Keratinocyte (primary cell): ENCODE results near the gene MYOZ3. TPM values are rescaled to one million over a fixed set of nuclear protein-coding genes. Genes with fewer than 3 reads are reported as not detected.

Experiments
- DNase-seq: peaks from one replicate; pipeline ENCODE4 v3.0.0-alpha.2; 2011; ENCODE audit warnings: low read depth, missing footprints, low spot score
- FAIRE-seq: peaks from 2 replicates; lab custom pipeline; 2011; peaks lifted over from hg19 to GRCh38; lab: Jason Lieb, UNC
- H2AFZ ChIP-seq: 2 replicates; pipeline ENCODE4 v1.6.0; 2012; ENCODE audit warnings: low read length, control low read depth, inconsistent platforms; ENCODE audit not compliant: control insufficient read depth
- H3K27ac ChIP-seq: 2 replicates; pipeline ENCODE4 v1.5.1; 2011; ENCODE audit warnings: low read length; ENCODE audit not compliant: control insufficient read depth, insufficient read depth
- H3K27me3 ChIP-seq: 3 replicates; pipeline ENCODE4 v1.6.0; 2011; ENCODE audit warnings: low read length; ENCODE audit not compliant: control insufficient read depth, insufficient read depth; ENCODE audit errors: extremely low read depth
- H3K36me3 ChIP-seq, 2 experiments: 2 replicates in 1 of 2; 3 replicates in 1 of 2; pipeline ENCODE4 v1.5.1; 2011; ENCODE audit warnings: low read length in 2 of 2, mild to moderate bottlenecking in 1 of 2; ENCODE audit not compliant: control insufficient read depth in 2 of 2, insufficient read depth in 2 of 2; ENCODE audit errors: extremely low read depth in 1 of 2
- H3K4me1 ChIP-seq: 3 replicates; pipeline ENCODE4 v1.5.1; 2011; ENCODE audit warnings: low read length; ENCODE audit not compliant: control insufficient read depth, insufficient read depth; ENCODE audit errors: extremely low read depth
- H3K4me2 ChIP-seq: 3 replicates; pipeline ENCODE4 v1.6.0; 2011; ENCODE audit warnings: low read depth, low read length; ENCODE audit not compliant: control insufficient read depth, insufficient read depth; ENCODE audit errors: extremely low read depth
- H3K4me3 ChIP-seq, 3 experiments: fragments of 200-600 bp in 1 of 3; sonication (generic) in 1 of 3; 2 replicates in 2 of 3; 3 replicates in 1 of 3; pipeline ENCODE4 v1.5.1; 2011 to 2016; ENCODE audit warnings: low read length in 3 of 3, mild to moderate bottlenecking in 3 of 3, control low read depth in 2 of 3, inconsistent platforms in 1 of 3, low read depth in 1 of 3, mixed read lengths in 1 of 3, mixed run types in 1 of 3, moderate library complexity in 1 of 3; ENCODE audit not compliant: control insufficient read depth in 2 of 3, insufficient read depth in 2 of 3; ENCODE audit errors: extremely low read depth in 1 of 3
- H3K79me2 ChIP-seq: 2 replicates; pipeline ENCODE4 v1.6.0; 2012; ENCODE audit warnings: low read length; ENCODE audit not compliant: control insufficient read depth, insufficient read depth
- H3K9ac ChIP-seq: 3 replicates; pipeline ENCODE4 v1.6.0; 2011; ENCODE audit warnings: low read length; ENCODE audit not compliant: control insufficient read depth, insufficient read depth; ENCODE audit errors: extremely low read depth
- H3K9me1 ChIP-seq: 3 replicates; pipeline ENCODE4 v1.6.0; 2011; ENCODE audit warnings: low read length; ENCODE audit not compliant: control insufficient read depth, insufficient read depth; ENCODE audit errors: extremely low read depth
- H3K9me3 ChIP-seq: 2 replicates; pipeline ENCODE4 v1.5.1; 2012; ENCODE audit warnings: low read depth, low read length; ENCODE audit not compliant: control insufficient read depth
- H4K20me1 ChIP-seq: 3 replicates; pipeline ENCODE4 v1.6.0; 2011; ENCODE audit warnings: low read length; ENCODE audit not compliant: control insufficient read depth, insufficient read depth; ENCODE audit errors: extremely low read depth
- EZH2 ChIP-seq: IDR thresholded peaks from one replicate; pipeline ENCODE4 v1.6.1; 2012; ENCODE audit warnings: inconsistent platforms, mild to moderate bottlenecking, low read length, moderate library complexity
- dilution Hi-C: fragments of 300-500 bp; cut with MboI; formaldehyde crosslinking; loops from one replicate; pipeline ENCODE4 v1.7.0; 2020; ENCODE audit warnings: low sequenced_read_pairs; ENCODE audit not compliant: extremely low pct_ligation_motif_present
- polyA plus RNA-seq, 5 experiments: library from polyadenylated mRNA; depleted of rRNA in 3 of 5; stranded (reverse) in 3 of 5; stranded (forward) in 1 of 5; unstranded in 1 of 5; fragments of >200 nt; gene quantifications; 1 replicate in 1 of 5; 2 replicates in 3 of 5; 3 replicates in 1 of 5; pipeline versions ENCODE4 v1.2.1 to v1.2.3, GENCODE V29; 2011 to 2012; ENCODE audit warnings: missing spikeins in 2 of 5, low read depth in 1 of 5, low replicate concordance in 1 of 5
- TF ChIP-seq, protein P1 (sequence below), 3 experiments: IDR thresholded peaks in 1 of 3; conservative IDR thresholded peaks in 1 of 3; optimal IDR thresholded peaks in 1 of 3; 2 replicates in 2 of 3; 3 replicates in 1 of 3; pipeline versions ENCODE3 to v1.5.1; 2011; ENCODE audit warnings: low read length in 3 of 3, mild to moderate bottlenecking in 3 of 3, moderate library complexity in 2 of 3, control low read depth in 1 of 3, inconsistent platforms in 1 of 3; ENCODE audit not compliant: insufficient read depth in 2 of 3; ENCODE audit errors: extremely low read depth in 1 of 3

The MYOZ3 gene
- polyA plus RNA-seq, 1 donor (not counting 4 experiments of a cell fraction or from before 2014, with no cell fraction given): 0.03 TPM

- no peaks in the 10 kb centered on the region for H3K36me3 ChIP-seq
- no peak for DNase-seq
- TF ChIP-seq, protein P1, sequence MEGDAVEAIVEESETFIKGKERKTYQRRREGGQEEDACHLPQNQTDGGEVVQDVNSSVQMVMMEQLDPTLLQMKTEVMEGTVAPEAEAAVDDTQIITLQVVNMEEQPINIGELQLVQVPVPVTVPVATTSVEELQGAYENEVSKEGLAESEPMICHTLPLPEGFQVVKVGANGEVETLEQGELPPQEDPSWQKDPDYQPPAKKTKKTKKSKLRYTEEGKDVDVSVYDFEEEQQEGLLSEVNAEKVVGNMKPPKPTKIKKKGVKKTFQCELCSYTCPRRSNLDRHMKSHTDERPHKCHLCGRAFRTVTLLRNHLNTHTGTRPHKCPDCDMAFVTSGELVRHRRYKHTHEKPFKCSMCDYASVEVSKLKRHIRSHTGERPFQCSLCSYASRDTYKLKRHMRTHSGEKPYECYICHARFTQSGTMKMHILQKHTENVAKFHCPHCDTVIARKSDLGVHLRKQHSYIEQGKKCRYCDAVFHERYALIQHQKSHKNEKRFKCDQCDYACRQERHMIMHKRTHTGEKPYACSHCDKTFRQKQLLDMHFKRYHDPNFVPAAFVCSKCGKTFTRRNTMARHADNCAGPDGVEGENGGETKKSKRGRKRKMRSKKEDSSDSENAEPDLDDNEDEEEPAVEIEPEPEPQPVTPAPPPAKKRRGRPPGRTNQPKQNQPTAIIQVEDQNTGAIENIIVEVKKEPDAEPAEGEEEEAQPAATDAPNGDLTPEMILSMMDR (optimal IDR thresholded peaks at IDR 0.05 in 1 of 3, IDR thresholded peaks at IDR 0.05 in 1 of 3, conservative IDR thresholded peaks at IDR 0.05 in 1 of 3; ENCODE audit: extremely low read depth in 1 of 3, insufficient read depth in 2 of 3, low read length in 3 of 3): no peak
- no peak for TF ChIP-seq EZH2
- H3K27me3 ChIP-seq: peaks cover 8% of the 10 kb centered on the region
- H3K9ac ChIP-seq: no peak overlapping the region
- H3K4me3 ChIP-seq: no peak overlapping the region
- no peak overlapping the region for H3K27ac ChIP-seq
- no peaks in the 10 kb centered on the region for H3K79me2 ChIP-seq
- FAIRE-seq: no peak
- no peak overlapping the region for H2AFZ ChIP-seq
- dilution Hi-C loops: no loop called here
- H3K9me3 ChIP-seq: no peaks in the 10 kb centered on the region
- peaks cover 14% of the 10 kb centered on the region for H3K4me1 ChIP-seq
- no peaks in the 10 kb centered on the region for H4K20me1 ChIP-seq
- peak overlapping the region; percentile 46 for H3K4me2 ChIP-seq
- H3K9me1 ChIP-seq: no peaks in the 10 kb centered on the region
Measured at GRCh38 chr5:150614661-150615060, 46.4 kb upstream of the MYOZ3 start.

DNA sequence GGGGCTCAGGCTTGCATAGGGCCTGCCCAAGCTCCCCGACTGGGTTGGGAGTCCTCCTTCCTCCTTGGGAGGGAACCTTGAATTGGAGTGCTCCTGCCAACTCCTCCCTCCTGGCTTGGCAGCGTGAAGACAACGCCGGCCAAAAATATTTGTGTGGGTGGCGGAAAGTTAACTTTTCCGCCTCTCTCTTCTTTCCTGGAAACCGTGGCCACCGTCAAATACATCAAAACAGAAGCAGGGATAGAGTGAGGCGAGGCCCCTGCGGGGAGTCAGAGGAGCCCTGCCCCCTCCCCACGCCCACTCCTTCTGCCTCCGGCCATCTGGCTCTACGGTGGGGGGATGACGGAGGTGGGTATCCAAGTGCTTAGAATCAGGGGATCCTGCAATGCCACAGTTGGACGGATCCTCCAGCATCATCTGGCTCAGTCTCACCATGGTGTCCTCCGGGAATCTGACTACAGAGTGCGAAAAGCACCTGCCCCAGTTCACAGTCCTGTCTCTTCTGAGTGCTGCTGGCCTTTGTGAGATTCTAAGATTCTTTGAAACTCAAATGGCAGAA lies 45.8 kb upstream of the MYOZ3 start:
- Histone ChIP-seq H3K9me3 (no peaks in the 10 kb centered on the region), H3K9ac (no peak overlapping the region), H2AFZ (no peak overlapping the region), H3K4me2 (peak overlapping the region; percentile 46), H3K9me1 (no peaks in the 10 kb centered on the region), H3K27ac (no peak overlapping the region), H3K4me3 (no peak overlapping the region), H3K79me2 (no peaks in the 10 kb centered on the region), H3K27me3 (peaks cover 8% of the 10 kb centered on the region), H3K4me1 (peaks cover 14% of the 10 kb centered on the region), H4K20me1 (no peaks in the 10 kb centered on the region), H3K36me3 (no peaks in the 10 kb centered on the region)
- TF ChIP-seq, protein P1 (optimal IDR thresholded peaks at IDR 0.05 in 1 of 3, IDR thresholded peaks at IDR 0.05 in 1 of 3, conservative IDR thresholded peaks at IDR 0.05 in 1 of 3; ENCODE audit: extremely low read depth in 1 of 3, insufficient read depth in 2 of 3, low read length in 3 of 3): no peak
- dilution Hi-C loops: no loop called here
- DNase-seq (no peak), FAIRE-seq (no peak)
